ENCODE data around the gene AP3S2. TPM values are rescaled to one million over a fixed set of nuclear protein-coding genes. Genes with fewer than 3 reads are reported as not detected.

AP3S2 gene
- total and polyA plus RNA-seq, 2 of the 8 experiments (the other 6 are each of a cell fraction or from before 2014, with no cell fraction given), result 19.2 to 45.4 TPM

DNA sequence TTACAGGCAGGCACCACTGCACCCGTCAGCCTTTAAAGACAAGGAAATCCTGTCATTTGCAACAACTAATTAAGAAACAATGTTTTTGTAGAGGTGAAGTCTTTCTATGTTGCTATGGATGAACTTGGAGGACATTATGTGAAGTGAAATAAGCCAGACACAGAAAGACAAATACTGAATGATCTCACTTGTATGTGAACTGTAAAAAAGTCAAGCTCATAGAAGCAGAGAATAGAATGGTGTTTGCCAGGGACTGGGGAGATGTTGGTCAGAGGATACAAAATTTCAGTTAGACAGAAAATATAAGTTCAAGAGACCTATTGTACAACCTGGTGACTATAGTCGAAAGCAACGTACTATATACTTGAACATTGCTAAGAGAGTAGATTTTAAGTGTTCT lies 46.1 kb upstream of the AP3S2 start:
- Histone ChIP-seq H3K4me2 (ENCODE audit: insufficient read depth in 1 of 2, low read depth in 2 of 2, low read length in 2 of 2) (no peak overlapping the region), H3K18ac (ENCODE audit: extremely low read depth, low read length) (no peak overlapping the region), H3K4me1 (replicated peaks in 1 of 4; ENCODE audit: control insufficient read depth in 3 of 4, insufficient read depth in 4 of 4, low read length in 3 of 4) (no peaks in the 10 kb centered on the region), H2AK5ac (ENCODE audit: low read depth, low read length) (no peak overlapping the region), H3K14ac (ENCODE audit: insufficient read length) (no peak overlapping the region), H3K23ac (ENCODE audit: insufficient read length) (no peak overlapping the region), H3K56ac (replicated peaks; ENCODE audit: insufficient read length, low read depth, low read length) (no peak overlapping the region), H3K23me2 (ENCODE audit: low read depth, low read length) (no peaks in the 10 kb centered on the region), H4K20me1 (replicated peaks in 1 of 2; ENCODE audit: control insufficient read depth in 1 of 2, insufficient read depth in 2 of 2, low read length in 2 of 2) (no peaks in the 10 kb centered on the region), H2BK5ac (ENCODE audit: low read depth, low read length) (no peak overlapping the region), H3K9me3 (ENCODE audit: insufficient read depth in 2 of 2, low read depth in 1 of 2, low read length in 1 of 2) (no peaks in the 10 kb centered on the region), H3K9ac (replicated peaks in 1 of 4; ENCODE audit: extremely low read depth in 1 of 4, low read depth in 3 of 4, low read length in 3 of 4) (no peak overlapping the region), H2BK20ac (ENCODE audit: low read length) (no peak overlapping the region), H4K5ac (ENCODE audit: insufficient read length, low read depth, low read length) (no peak overlapping the region), H2AFZ (ENCODE audit: low read length) (no peak overlapping the region), H3K4me3 (ENCODE audit: extremely low read depth in 1 of 4, insufficient read depth in 2 of 4, low read depth in 3 of 4, low read length in 4 of 4) (no peak overlapping the region), H4K91ac (replicated peaks; ENCODE audit: insufficient read length, low read length) (no peak overlapping the region), H3K36me3 (ENCODE audit: control insufficient read depth in 2 of 4, insufficient read depth in 4 of 4, low read length in 3 of 4) (no peaks in the 10 kb centered on the region), H3K79me2 (ENCODE audit: control insufficient read depth in 1 of 2, insufficient read depth in 2 of 2, low read length in 2 of 2) (no peaks in the 10 kb centered on the region), H2BK12ac (ENCODE audit: low read depth, low read length) (no peak overlapping the region), H2BK15ac (ENCODE audit: low read length) (no peak overlapping the region), H4K8ac (ENCODE audit: extremely low read depth, insufficient read depth, low read length) (no peak overlapping the region), H2BK120ac (replicated peaks; ENCODE audit: low read depth, low read length) (no peak overlapping the region), H3K4ac (replicated peaks; ENCODE audit: insufficient read length, low read depth, low read length) (no peak overlapping the region), H3K27me3 (replicated peaks in 1 of 4; ENCODE audit: control insufficient read depth in 3 of 4, extremely low read depth in 1 of 4, insufficient read depth in 3 of 4, low read length in 3 of 4) (no peaks in the 10 kb centered on the region), H3K27ac (ENCODE audit: low read depth, low read length) (no peak overlapping the region), H3K79me1 (ENCODE audit: low read depth, low read length) (no peaks in the 10 kb centered on the region)
- POLR2A ChIA-PET (ENCODE audit: partially characterized antibody), result interaction anchor here (0.7 kb wide), 1 partner anchor 28 kb away, joined by 3 read pairs; no protein-coding TSS in a partner anchor
- CTCF ChIA-PET (ENCODE audit: partially characterized antibody), result interaction anchor here (1.9 kb wide), 1 partner anchor 41 kb away, joined by 5 read pairs; no protein-coding TSS in a partner anchor
- no peak for FAIRE-seq
- no peak for TF ChIP-seq GABPA (IDR thresholded peaks at IDR 0.05; ENCODE audit: borderline replicate concordance, insufficient read depth, low read length)
- no peak for TF ChIP-seq BRCA1 (IDR thresholded peaks at IDR 0.05; ENCODE audit: low read depth, low read length)
- no peak for TF ChIP-seq FOSL1 (IDR thresholded peaks at IDR 0.05; ENCODE audit: insufficient read depth, low read depth, low read length)
- TF ChIP-seq CBX8 (IDR thresholded peaks at IDR 0.05; ENCODE audit: borderline replicate concordance, low read depth, low read length), result no peak
- DNase-seq (ENCODE audit: low read depth in 1 of 2, low spot score in 2 of 2), result no peak
- WGBS, 2 experiments (ENCODE audit: extremely low coverage in 1 of 2, insufficient coverage in 1 of 2, insufficient read length in 1 of 2, insufficient replicate concordance in 2 of 2, low coverage in 1 of 2, low lambda C conversion rate in 2 of 2, missing lambda C conversion rate in 1 of 2), result 93% methylated on average over 3 of the region's 3 CpGs; no CpG with 5 or more reads in 1 of the 2 experiments
